GM20431 (cell line): Measurements from ENCODE around the gene SLC5A10.

Experiments
- in situ Hi-C: fragments of 300-500 bp; cut with MseI, MboI; formaldehyde crosslinking; loops from one replicate; pipeline ENCODE4 v1.15.0; 2020; ENCODE audit warnings: low sequenced_read_pairs; ENCODE audit not compliant: unreplicated experiment

Gene SLC5A10

DNA sequence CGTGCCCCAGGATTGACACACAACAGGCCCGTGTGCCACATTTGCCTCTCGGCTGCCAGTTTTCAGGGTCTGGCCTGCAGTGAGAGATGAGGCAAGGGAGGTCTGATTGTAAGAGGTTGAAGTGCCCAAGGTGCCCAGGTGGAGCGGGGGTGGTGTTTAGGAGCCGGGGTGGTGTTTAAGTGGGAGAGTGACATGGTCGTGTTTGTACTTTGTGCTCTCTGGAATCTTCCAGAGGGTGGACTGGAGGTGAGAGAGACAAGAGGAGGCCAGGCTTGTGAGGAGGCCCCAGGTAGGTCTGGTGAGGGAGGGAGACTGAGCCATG is 10.5 kb downstream of the SLC5A10 start:
- in situ Hi-C loops: no loop called here

DNA sequence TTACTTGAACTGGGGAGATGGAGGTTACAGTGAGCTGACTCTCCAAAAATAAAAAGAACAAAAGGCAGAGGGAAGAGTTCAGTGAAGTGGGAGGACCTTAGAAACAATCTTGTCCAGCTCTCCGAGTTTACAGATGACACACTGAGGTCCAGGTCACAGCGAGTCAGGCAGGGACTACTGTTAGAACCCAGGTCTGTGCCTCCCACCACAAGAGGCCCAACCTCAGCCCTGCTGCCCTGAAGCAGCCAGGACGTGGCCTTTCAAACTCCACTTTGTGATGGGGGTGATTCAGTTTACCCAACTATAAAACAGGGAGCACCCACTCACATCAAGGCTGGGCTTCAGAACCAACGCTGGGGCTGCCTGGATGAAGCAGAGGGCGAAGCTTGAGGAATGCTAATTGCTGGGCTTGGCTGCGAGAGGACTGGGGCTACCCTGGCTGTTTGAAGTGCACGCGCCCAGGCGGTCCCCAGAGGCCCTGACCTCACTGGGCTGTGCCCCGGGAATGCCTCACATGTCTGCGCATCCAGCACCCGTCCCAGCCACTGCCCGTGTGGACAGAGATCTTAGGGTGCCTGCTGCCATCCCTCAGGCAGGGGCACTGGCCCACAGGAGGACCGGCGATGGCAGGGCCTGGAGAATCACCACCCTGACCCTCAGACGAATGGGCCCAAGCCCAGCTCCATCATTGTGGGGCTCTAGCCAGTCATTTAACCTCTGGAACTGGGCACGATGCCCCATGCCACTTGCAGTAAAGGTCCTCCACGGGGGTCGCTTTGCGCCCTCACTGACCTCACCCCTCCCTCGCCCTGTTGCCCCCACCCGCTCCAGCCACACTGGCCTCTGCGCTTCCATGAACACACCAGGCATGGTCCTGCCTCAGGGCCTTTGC is 11.4 kb downstream of the SLC5A10 start:
- in situ Hi-C loops: no loop called here

DNA sequence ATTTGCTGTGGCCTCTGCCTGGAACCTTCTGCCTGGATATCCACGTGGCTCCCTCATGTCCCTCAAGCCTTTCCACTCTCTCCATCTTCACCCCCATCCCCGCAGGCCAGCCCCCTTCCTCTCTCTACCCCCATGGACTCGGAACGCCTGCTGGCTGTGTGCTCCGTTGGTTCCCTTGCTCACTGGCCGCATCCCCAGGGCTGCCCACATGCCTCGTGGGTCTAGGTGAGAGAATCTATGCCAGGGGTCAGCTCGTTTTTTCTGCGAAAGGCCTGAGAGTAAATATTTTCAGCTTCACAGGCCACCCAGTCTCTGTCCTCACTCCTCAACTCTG is 12.0 kb downstream of the SLC5A10 start:
- in situ Hi-C loops: no loop called here

DNA sequence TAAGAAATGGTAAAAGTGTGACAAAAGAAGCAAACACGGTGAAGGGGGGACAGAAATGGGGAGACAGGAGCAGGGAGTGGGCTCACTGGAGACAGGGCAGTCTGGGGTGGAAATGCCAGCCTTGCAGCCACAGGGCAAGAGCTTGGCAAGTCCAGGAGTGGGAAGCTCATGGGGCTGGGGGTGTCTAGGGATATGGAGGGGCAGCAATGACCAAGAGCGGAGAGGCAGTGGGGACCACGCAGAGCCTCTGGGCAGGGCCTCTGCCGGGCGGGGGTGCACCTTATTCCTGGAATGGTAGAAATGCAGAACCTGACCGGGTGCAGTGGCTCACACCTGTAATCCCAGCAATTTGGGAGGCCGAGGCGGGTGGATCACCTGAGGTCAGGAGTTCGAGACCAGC is 12.6 kb downstream of the SLC5A10 start:
- in situ Hi-C loops: no loop called here

DNA sequence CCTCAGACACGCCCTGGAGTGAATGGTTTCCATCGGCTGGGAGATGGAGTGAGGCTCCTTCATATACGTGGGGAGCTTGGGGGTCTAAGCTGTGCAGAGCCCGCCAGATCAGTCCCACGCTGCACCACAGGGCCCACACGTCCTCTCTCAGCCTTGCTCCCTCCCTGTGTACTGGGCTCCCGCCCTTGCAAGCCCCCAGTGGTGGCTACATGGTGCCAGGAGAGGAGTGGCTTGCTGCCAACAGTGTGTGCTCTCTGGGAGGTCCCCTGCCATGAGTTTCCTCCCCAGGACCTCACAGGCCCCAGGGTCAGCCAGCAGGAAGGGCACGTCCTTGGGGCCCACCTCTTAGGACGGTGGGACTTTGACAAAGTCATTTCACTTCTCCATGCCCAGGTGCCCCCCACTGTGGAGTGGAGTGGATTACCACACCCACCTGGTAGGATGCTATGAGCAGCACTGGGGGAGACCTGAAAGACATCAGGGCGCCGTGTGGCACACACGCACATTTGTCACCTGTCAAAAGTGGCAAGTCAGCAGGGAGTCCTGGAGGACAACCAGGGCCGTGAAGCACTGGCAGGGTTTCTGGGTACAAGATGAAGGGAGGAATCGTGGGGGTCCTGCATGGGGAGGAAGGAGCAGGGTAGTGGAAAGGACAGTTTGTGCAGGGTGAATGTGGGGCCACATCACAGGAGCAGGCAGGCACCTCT is 13.7 kb downstream of the SLC5A10 start:
- in situ Hi-C loops: no loop called here

DNA sequence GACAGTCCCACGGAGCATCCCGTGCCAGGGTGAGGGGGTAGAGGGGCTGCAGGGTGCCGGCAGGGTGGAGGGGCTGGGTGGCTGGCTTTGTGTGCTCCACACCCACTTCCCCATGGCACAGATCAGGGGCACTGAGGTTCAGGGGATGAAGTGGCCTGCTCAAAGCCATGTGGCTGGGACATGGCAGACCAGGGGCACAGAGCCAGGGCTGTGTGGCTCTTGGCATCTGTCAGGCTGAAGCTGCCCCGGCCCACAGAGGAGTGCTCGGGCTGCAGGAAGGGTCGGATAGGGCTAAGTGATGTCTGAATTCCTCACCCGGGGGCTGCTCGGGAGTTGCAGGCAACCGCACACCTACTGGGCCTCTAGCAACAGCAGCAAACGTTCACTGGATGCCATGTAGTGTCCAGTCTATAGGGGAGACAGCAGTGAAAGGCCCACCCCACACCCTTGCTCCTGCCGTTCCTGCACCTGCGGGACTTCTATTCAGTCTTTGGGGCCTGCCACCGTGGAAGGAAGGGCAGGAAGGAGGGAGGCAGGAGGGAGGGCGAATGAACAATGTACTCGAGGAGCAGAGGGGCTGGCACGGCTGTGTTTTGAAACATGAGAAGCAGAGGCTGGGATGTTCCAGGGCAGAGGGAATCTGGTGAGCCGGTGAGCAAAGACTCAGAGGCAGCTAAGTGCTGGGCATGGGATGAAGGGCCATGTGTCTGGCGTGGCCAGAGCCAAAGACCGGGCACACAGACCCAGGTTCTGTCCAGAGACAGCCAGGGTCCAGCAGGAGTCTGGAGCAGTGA is 15.1 kb downstream of the SLC5A10 start:
- in situ Hi-C loops: no loop called here

DNA sequence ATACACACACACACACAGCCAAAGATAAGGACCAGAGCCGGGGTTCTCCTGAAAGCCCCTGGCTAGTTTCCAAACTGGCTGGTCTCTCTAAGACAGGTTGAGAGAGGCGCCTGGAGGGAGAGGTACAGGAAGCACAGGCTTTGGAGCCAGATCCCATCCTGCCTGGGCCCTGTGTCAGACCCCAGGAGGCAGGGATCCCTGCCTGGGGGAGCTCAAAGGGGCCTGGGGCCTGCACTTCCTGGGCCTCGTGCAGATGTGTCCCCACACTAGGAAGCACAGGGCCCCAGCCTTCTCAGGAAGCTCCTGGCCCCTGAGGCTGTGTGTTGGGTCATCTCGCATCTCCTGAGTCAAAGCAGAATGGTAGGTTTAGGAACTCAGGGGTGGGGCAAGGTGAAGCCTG is 16.0 kb downstream of the SLC5A10 start:
- in situ Hi-C loops: no loop called here

DNA sequence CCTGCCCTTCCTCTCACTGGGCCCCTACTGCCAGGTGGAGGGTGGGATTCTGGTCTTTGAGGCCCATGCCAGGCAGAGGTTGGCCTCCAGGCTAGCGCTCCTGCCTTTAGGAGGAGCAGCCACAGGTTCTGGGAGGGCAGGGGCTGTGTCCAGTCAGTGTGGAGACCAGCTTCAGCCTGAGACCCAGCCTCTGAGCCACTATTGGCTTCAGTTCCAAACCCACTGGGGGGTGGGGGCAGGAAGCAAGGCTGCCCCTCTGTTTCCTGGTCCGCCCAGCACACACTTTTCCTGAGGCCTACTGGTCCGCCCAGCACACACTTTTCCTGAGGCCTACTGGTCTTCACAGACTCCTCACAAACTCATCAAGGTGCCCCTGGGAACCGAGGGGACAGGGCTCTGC is 16.4 kb downstream of the SLC5A10 start:
- in situ Hi-C loops: no loop called here

DNA sequence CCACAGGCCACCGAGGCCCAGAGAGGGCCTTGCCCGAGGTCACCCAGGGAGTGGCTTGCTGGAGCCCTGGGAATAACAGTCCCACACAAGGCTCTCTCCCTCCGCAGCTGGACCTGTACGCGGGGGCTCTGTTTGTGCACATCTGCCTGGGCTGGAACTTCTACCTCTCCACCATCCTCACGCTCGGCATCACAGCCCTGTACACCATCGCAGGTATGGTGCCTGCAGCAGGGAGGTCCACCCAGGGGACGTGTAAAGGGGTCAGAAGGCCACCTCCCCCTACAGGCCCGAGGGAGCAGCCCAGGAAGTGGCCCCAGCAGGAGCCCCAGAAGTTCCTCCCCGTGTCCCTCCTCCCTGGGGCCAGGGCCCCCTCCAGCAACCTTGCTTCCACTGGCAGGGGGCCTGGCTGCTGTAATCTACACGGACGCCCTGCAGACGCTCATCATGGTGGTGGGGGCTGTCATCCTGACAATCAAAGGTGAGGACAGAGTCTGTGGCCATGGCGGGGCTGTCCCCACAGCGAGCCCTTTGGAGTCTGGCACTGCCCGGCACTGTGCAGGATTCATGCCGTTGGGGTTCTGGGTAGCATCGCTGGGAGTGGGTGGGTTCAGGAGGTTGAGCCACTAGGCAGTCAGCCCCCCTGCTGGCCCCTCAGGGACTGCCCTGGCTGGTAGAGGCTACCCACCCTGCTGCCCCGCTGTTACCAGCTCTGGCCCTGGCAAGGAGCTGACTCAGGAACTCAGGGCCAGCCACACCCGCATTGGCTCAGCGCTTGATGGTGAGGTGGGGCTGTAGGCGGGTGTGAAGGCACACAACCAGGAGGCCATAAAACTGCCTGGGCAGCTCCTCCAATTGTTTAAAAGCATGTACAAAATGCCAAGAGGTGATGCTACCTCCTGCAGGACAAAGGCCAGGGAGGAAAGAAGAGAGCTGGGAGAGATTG is 17.3 kb downstream of the SLC5A10 start:
- in situ Hi-C loops: no loop called here

DNA sequence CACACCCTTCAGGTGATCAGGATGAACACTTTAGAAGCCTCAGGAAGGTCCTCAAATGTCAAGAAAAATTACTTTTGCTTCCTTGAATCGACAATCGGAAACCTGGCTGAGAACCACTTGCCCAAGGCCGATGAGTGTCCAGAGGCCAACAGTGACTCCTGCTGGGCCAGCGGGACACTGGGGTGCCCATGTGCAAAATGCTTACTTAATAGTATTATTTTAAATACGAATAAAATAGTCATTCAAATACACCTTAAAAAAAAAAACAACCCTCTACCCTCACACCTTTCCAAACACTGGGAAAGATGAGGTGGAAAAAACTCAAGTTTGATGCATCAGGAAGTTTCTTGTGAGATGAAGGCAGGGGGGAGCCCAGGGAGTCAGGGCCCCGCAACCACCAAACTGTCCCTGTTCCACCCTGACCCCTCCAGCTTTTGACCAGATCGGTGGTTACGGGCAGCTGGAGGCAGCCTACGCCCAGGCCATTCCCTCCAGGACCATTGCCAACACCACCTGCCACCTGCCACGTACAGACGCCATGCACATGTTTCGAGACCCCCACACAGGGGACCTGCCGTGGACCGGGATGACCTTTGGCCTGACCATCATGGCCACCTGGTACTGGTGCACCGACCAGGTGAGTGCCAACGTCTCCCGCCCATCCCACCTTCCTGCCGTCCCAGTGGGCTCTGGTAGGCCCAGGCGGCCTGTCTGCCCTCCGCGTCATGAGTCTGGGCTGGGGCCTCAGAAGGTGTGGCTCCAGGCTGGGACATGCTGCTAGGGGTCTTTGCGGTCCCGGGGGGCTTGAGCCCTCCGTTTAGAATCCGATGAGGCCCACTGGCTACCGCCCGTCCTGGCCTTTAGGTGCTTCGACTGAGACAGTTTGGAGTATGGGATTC is 18.9 kb downstream of the SLC5A10 start:
- in situ Hi-C loops: no loop called here

DNA sequence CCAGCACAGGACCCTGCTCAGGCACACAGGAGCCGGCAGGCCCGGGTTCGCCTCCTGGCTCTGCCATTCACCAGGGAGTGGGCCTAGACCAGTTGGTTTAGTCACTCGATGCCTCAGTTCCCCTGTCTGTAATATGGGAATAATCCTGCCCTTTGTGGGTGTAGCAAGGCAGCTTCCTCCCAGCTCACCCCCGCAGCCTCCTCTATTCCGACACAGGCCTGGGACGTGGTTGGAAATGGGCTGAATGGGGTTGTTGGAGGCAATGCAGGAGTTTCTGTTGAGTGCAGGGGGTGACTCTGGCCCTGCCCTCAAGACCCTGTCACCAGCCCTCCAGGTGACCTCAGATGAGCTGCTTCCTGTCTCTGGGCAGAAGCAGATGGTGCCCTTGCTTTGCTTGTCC is 19.8 kb downstream of the SLC5A10 start:
- in situ Hi-C loops: no loop called here

DNA sequence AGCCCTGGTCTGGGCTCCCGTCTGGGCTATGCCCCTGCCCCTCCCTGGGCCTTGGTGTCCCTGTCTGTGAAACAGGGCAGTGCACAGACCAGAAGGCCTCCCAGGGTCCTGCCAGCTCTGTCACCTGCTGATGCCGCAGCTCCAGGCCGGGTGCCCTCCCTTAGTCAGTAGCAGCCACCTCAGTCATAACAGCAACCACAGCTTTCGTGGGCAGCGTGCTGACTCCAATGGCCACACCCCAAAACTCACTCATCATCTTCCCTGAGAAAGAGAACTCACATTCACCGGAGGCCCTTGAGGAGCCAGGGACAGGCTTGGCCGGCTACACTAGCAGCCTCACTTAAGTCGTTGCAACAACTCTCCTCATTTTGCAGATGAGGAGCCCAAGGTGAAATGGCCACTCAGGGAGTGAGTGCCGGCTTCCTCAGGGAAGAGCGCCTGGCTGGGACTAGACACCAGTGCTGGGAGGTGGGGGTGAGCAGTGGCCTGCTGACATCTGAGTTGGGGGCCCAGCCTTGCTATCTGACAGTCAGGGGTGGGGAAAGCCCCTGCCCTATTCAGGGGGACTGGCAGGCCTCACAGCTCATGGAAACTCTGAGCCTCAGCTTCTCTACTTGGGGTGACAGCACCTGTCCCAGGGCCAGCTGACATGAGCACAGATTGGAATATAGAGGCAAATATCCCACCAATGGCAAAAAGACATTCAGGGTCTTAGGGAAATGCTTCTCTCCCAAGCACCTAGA is 22.6 kb downstream of the SLC5A10 start:
- in situ Hi-C loops: no loop called here

DNA sequence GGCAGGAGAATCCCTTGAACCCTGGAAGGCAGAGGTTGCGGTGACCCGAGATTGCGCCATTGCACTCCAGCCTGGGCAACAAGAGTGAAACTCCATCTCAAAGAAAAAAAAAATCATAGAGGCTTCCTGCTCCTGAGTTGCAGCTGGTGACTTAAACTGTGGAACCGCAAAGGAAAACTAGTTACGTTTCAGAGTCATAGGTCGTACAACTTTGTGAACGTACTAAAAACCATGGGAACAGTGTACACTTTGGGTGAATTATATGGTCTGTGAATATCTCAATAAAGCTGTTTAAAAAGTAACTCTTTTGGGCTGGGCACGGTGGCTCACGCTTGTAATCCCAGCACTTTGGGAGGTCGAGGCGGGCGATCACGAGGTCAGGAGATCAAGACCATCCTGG is 23.6 kb downstream of the SLC5A10 start:
- in situ Hi-C loops: no loop called here

DNA sequence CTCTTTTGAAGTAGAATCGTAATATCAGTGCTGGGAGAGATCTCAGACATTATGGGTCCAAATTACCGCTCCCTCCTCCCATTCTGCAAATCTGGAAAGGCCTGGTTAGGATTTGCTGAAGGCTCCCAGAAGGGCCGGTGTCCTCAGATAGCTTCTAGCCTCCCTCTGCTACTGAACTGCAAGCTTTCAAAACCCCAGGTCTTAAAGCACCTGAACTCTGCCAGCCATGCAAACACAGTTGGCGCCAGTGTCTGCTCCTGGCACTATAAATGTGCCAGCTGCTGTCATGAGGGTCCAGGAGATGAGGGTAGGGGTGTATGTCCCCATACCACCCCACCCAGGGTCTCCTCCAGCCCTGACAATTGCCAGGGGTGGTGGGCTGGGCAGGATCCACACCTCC is 24.2 kb downstream of the SLC5A10 start:
- in situ Hi-C loops: no loop called here

DNA sequence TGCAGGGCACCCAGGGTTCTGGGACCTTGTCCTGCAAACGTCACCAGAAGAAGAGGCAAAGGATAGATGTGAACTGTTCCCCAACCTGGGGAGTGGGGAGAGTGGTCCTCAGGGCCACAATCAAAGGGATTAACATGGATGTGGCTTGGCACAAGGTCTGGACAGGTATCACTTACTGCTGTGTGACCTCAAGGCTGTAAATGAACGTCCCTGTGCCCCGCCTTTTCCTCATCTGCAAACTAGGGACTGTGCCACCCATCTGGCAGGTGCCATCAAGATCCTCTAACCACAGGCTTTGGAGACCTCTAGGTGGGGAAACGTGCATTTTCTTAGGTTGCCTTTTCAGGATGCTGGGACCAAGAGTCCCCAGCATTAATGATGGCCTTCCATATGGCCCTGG is 25.1 kb downstream of the SLC5A10 start:
- in situ Hi-C loops: no loop called here

DNA sequence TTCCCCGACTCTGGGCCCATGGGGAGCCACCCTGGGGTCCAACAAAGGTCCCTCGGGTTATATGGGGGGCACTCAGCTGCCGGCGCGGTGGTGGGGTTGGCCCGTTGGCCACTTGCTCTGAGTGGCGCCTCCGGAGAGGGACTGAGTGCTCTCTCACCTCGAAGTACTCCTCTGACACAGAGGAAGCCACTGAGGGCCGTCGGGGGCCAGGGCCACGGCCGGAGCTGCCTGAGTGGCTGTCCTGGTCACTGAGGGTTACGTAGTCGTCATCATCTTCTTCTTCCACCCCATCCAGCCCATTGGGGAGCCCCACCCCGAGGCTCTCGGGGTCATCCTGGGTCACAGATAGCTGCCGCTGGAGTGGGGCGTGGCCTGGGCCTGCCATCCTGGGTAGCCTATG is 25.7 kb downstream of the SLC5A10 start:
- in situ Hi-C loops: no loop called here

DNA sequence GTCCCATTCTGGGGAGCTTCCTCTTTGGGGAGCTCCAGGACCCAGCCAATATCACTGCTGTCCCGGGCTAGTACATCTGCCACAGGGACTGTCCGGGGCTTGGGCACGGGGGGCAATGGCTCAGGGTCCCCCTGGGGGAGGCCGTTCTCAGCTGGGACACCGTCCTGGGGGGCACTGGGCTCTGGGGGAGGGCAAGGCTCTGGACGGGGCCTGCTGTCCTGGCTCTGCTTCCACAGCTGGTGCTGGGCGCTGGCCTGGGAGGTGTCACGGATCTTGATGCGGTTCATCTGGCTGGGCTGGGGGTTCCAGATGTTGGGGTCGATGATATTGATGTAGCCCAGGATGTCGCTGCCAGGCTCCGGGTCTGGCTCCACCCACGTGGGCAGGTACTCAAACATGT is 26.1 kb downstream of the SLC5A10 start:
- in situ Hi-C loops: no loop called here

DNA sequence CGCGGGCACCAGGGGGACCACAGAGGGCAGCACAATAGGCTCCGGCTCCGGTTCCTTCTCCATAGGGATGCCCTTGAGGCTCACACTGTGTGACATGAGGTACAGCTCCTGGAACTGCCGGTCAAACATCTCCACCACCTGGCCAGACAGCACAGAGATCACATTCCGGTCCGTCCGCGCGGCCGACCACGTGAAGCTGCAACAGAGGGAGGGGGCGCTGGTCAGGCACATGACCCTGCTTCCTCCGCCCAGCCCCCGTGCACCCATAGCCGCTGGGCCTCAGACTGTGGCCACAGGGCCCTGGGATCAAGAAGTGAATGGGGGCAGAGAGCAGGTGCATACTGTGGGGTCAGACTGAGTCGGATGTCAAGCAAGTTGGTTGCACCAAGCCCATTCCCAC is 26.7 kb downstream of the SLC5A10 start:
- in situ Hi-C loops: no loop called here
